Neural progenitor cell (in vitro differentiated cells): ENCODE results near the gene UAP1L1.
"Not testable (repeated sequence)": the region's sequence is repeated elsewhere in the genome, so short reads cannot be mapped to it uniquely, and the experiment has no call there.

ENCODE experiments used
- EZH2phosphoT487 ChIP-seq: fragments of 200-600 bp; sonication (generic); IDR thresholded peaks from 2 replicates; pipeline ENCODE4 v1.6.1; 2017; ENCODE audit warnings: antibody characterized with exemption
- TF ChIP-seq, protein P1 (sequence below): fragments of 200-600 bp; sonication (generic); IDR thresholded peaks from 2 replicates; pipeline ENCODE4 v1.5.1; 2017; ENCODE audit warnings: antibody characterized with exemption, mild to moderate bottlenecking

DNA sequence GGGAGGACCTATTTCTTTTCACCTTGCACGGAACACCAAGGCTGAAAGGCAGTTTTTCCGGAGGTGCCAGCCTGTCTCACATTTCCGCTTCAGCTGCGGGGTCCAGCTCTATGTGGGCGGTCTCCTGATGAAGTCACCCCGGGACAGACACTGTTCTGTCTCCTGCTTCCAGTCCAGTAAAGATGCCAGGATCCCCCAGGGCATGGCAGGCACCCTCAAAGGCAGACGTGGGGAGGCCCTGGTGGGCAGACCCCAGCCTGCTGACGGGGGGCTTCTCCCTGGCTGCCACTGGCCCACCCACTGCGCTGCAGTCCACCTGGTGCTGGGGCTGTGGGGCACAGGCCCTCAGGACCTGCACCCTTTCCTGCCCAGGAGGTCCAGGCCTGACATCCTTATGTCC lies 14.5 kb upstream of the UAP1L1 start:
- TF ChIP-seq, protein P1, sequence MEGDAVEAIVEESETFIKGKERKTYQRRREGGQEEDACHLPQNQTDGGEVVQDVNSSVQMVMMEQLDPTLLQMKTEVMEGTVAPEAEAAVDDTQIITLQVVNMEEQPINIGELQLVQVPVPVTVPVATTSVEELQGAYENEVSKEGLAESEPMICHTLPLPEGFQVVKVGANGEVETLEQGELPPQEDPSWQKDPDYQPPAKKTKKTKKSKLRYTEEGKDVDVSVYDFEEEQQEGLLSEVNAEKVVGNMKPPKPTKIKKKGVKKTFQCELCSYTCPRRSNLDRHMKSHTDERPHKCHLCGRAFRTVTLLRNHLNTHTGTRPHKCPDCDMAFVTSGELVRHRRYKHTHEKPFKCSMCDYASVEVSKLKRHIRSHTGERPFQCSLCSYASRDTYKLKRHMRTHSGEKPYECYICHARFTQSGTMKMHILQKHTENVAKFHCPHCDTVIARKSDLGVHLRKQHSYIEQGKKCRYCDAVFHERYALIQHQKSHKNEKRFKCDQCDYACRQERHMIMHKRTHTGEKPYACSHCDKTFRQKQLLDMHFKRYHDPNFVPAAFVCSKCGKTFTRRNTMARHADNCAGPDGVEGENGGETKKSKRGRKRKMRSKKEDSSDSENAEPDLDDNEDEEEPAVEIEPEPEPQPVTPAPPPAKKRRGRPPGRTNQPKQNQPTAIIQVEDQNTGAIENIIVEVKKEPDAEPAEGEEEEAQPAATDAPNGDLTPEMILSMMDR: not testable (repeated sequence)
- not testable (repeated sequence) for TF ChIP-seq EZH2phosphoT487
